H1 (cell line): ENCODE data around the gene TTC29. TPM values are rescaled to one million over a fixed set of nuclear protein-coding genes. Genes with fewer than 3 reads are reported as not detected.

ENCODE experiments used
- CTCF ChIA-PET: fragments of 300-600 bp; sonication (Branson Sonifier 250); formaldehyde crosslinking; loops from one replicate; lab custom pipeline; 2021; ENCODE audit not compliant: partially characterized antibody; lab: Charles Lee
- POLR2A ChIA-PET: fragments of 300-600 bp; sonication (Branson Sonifier 250); formaldehyde crosslinking; loops from one replicate; lab custom pipeline; 2021; ENCODE audit warnings: inconsistent platforms; ENCODE audit not compliant: partially characterized antibody; lab: Charles Lee
- DNase-seq, 2 experiments: peaks; one replicate each; pipeline versions ENCODE4 v3.0.0 to v3.0.0-alpha.2; 2010 to 2022; ENCODE audit warnings: low spot score in 2 of 2, low read depth in 1 of 2, mixed read lengths in 1 of 2
- FAIRE-seq: peaks from 2 replicates; lab custom pipeline; 2011; peaks lifted over from hg19 to GRCh38; lab: Jason Lieb, UNC
- H2AFZ ChIP-seq: 2 replicates; pipeline ENCODE4 v1.8.1; 2012; ENCODE audit warnings: low read length, inconsistent platforms
- H2AK5ac ChIP-seq: 2 replicates; pipeline ENCODE4 v1.6.1; 2013; ENCODE audit warnings: low read depth, low read length
- H2BK120ac ChIP-seq: replicated peaks from 2 replicates; pipeline ENCODE3; 2013; ENCODE audit warnings: low read depth, low read length, inconsistent platforms
- H2BK12ac ChIP-seq: 2 replicates; pipeline ENCODE4 v1.6.1; 2013; ENCODE audit warnings: low read depth, low read length
- H2BK15ac ChIP-seq: 2 replicates; pipeline ENCODE4 v1.6.1; 2013; ENCODE audit warnings: low read length
- H2BK20ac ChIP-seq: 2 replicates; pipeline ENCODE4 v1.6.1; 2013; ENCODE audit warnings: low read length
- H2BK5ac ChIP-seq: 2 replicates; pipeline ENCODE4 v1.6.1; 2013; ENCODE audit warnings: low read depth, low read length
- H3K14ac ChIP-seq: 2 replicates; pipeline ENCODE4 v1.6.1; 2013; ENCODE audit warnings: inconsistent platforms; ENCODE audit not compliant: insufficient read length
- H3K18ac ChIP-seq: 2 replicates; pipeline ENCODE4 v1.6.1; 2013; ENCODE audit warnings: low read length; ENCODE audit errors: extremely low read depth
- H3K23ac ChIP-seq: 2 replicates; pipeline ENCODE4 v1.6.1; 2013; ENCODE audit warnings: inconsistent platforms; ENCODE audit not compliant: insufficient read length
- H3K23me2 ChIP-seq: 2 replicates; pipeline ENCODE4 v1.6.1; 2013; ENCODE audit warnings: low read depth, low read length
- H3K27ac ChIP-seq: 2 replicates; pipeline ENCODE4 v1.6.1; 2011; ENCODE audit warnings: low read depth, low read length, inconsistent platforms
- H3K27me3 ChIP-seq, 4 experiments: replicated peaks in 1 of 4; 1 replicate in 1 of 4; 2 replicates in 3 of 4; pipeline versions ENCODE4 v1.6.1 to v1.8.1; 2011 to 2013; ENCODE audit warnings: low read length in 3 of 4, mild to moderate bottlenecking in 3 of 4, inconsistent platforms in 2 of 4, mixed read lengths in 2 of 4, moderate library complexity in 1 of 4; ENCODE audit not compliant: control insufficient read depth in 3 of 4, insufficient read depth in 3 of 4; ENCODE audit errors: extremely low read depth in 1 of 4
- H3K36me3 ChIP-seq, 4 experiments: 2 replicates each; pipeline versions ENCODE4 v1.6.1 to v1.8.1; 2011 to 2013; ENCODE audit warnings: mild to moderate bottlenecking in 4 of 4, low read length in 3 of 4, moderate library complexity in 2 of 4, control low read depth in 1 of 4, inconsistent platforms in 1 of 4; ENCODE audit not compliant: insufficient read depth in 4 of 4, control insufficient read depth in 2 of 4
- H3K4ac ChIP-seq: replicated peaks from 2 replicates; pipeline ENCODE3; 2013; ENCODE audit warnings: low read length, low read depth, mixed read lengths, inconsistent platforms; ENCODE audit not compliant: insufficient read length
- H3K4me1 ChIP-seq, 4 experiments: replicated peaks in 1 of 4; 1 replicate in 1 of 4; 2 replicates in 3 of 4; pipeline versions ENCODE4 v1.6.1 to v1.8.1; 2011 to 2013; ENCODE audit warnings: low read length in 3 of 4, inconsistent platforms in 2 of 4, mixed read lengths in 1 of 4; ENCODE audit not compliant: insufficient read depth in 4 of 4, control insufficient read depth in 3 of 4
- H3K4me2 ChIP-seq, 2 experiments: 2 replicates each; pipeline versions ENCODE4 v1.6.1 to v1.8.1; 2011 to 2013; ENCODE audit warnings: low read depth in 2 of 2, low read length in 2 of 2, control low read depth in 1 of 2, inconsistent platforms in 1 of 2, mild to moderate bottlenecking in 1 of 2; ENCODE audit not compliant: insufficient read depth in 1 of 2
- H3K4me3 ChIP-seq, 4 experiments: fragments of 200-600, 300-600 bp in 1 of 4; sonication (generic), shearing (Covaris generic), sonication (Bioruptor Twin) in 1 of 4; 2 replicates each; pipeline versions ENCODE4 v1.5.1 to v1.8.1; 2011 to 2016; ENCODE audit warnings: low read length in 4 of 4, low read depth in 3 of 4, control low read depth in 2 of 4, inconsistent platforms in 2 of 4, mild to moderate bottlenecking in 2 of 4, mixed read lengths in 1 of 4, moderate library complexity in 1 of 4; ENCODE audit not compliant: insufficient read depth in 2 of 4; ENCODE audit errors: extremely low read depth in 1 of 4
- H3K56ac ChIP-seq: replicated peaks from 2 replicates; pipeline ENCODE3; 2013; ENCODE audit warnings: low read depth, mild to moderate bottlenecking, mixed read lengths, low read length, inconsistent platforms; ENCODE audit not compliant: insufficient read length
- H3K79me1 ChIP-seq: 2 replicates; pipeline ENCODE4 v1.6.1; 2013; ENCODE audit warnings: low read depth, low read length, control low read depth
- H3K79me2 ChIP-seq, 2 experiments: 2 replicates each; pipeline versions ENCODE4 v1.6.1 to v1.8.1; 2012 to 2013; ENCODE audit warnings: low read length in 2 of 2, mild to moderate bottlenecking in 2 of 2, inconsistent platforms in 1 of 2; ENCODE audit not compliant: insufficient read depth in 2 of 2, control insufficient read depth in 1 of 2
- H3K9ac ChIP-seq, 4 experiments: replicated peaks in 1 of 4; 1 replicate in 1 of 4; 2 replicates in 3 of 4; pipeline versions ENCODE4 v1.6.1 to v1.8.1; 2011 to 2013; ENCODE audit warnings: low read depth in 3 of 4, low read length in 3 of 4, control low read depth in 2 of 4, mild to moderate bottlenecking in 2 of 4, moderate library complexity in 2 of 4, inconsistent platforms in 1 of 4; ENCODE audit errors: extremely low read depth in 1 of 4
- H3K9me3 ChIP-seq, 2 experiments: 2 replicates each; pipeline versions ENCODE4 v1.6.1 to v1.8.1; 2012 to 2013; ENCODE audit warnings: mild to moderate bottlenecking in 2 of 2, moderate library complexity in 2 of 2, control low read depth in 1 of 2, inconsistent platforms in 1 of 2, low read depth in 1 of 2, low read length in 1 of 2, mixed read lengths in 1 of 2; ENCODE audit not compliant: insufficient read depth in 2 of 2
- H4K20me1 ChIP-seq, 2 experiments: replicated peaks in 1 of 2; 2 replicates each; pipeline versions ENCODE3 to v1.8.1; 2011 to 2013; ENCODE audit warnings: inconsistent platforms in 2 of 2, low read length in 2 of 2, mild to moderate bottlenecking in 1 of 2; ENCODE audit not compliant: insufficient read depth in 2 of 2, control insufficient read depth in 1 of 2
- H4K5ac ChIP-seq: 2 replicates; pipeline ENCODE4 v1.6.1; 2013; ENCODE audit warnings: low read length, low read depth, mixed read lengths, inconsistent platforms; ENCODE audit not compliant: insufficient read length
- H4K8ac ChIP-seq: 2 replicates; pipeline ENCODE4 v1.8.0; 2013; ENCODE audit warnings: mild to moderate bottlenecking, moderate library complexity, low read length, inconsistent platforms; ENCODE audit not compliant: insufficient read depth; ENCODE audit errors: extremely low read depth
- H4K91ac ChIP-seq: replicated peaks from 2 replicates; pipeline ENCODE3; 2013; ENCODE audit warnings: low read length, mixed read lengths, inconsistent platforms; ENCODE audit not compliant: insufficient read length
- ATF2 ChIP-seq: IDR thresholded peaks from 2 replicates; pipeline ENCODE4 v1.6.1; 2012; ENCODE audit warnings: low read length, inconsistent platforms
- BRCA1 ChIP-seq: IDR thresholded peaks from 2 replicates; pipeline ENCODE4 v1.6.1; 2012; ENCODE audit warnings: low read depth, low read length, improper control_type of control experiment
- CEBPB ChIP-seq: IDR thresholded peaks from 2 replicates; pipeline ENCODE4 v1.6.1; 2012; ENCODE audit warnings: low read depth, low read length
- JUND ChIP-seq: IDR thresholded peaks from 2 replicates; pipeline ENCODE4 v1.6.1; 2011; ENCODE audit warnings: mild to moderate bottlenecking, improper control_type of control experiment, low read length
- KDM4A ChIP-seq: IDR thresholded peaks from one replicate; pipeline ENCODE4 v1.7.1; 2012; ENCODE audit warnings: low read depth, mild to moderate bottlenecking, moderate library complexity, low read length, inconsistent platforms; ENCODE audit not compliant: severe bottlenecking
- SIN3A ChIP-seq, 2 experiments: IDR thresholded peaks in 1 of 2; conservative IDR thresholded peaks in 1 of 2; 2 replicates each; pipeline ENCODE4 v1.6.1; 2011 to 2012; ENCODE audit warnings: low read length in 2 of 2, improper control_type of control experiment in 1 of 2, low read depth in 1 of 2, mild to moderate bottlenecking in 1 of 2
- WGBS, 2 experiments: shearing (Covaris generic) in 1 of 2; methylation state at CpG; one replicate each; pipeline versions ENCODE4 v1.1.6 to v1.1.7; 2013 to 2015; ENCODE audit warnings: low lambda C conversion rate in 2 of 2, mixed read lengths in 2 of 2, inconsistent platforms in 1 of 2, low coverage in 1 of 2, missing lambda C conversion rate in 1 of 2; ENCODE audit not compliant: insufficient replicate concordance in 2 of 2, insufficient coverage in 1 of 2, insufficient read length in 1 of 2; ENCODE audit errors: extremely low coverage in 1 of 2, missing lambda C conversion rate in 1 of 2; 5-methylcytosine and 5-hydroxymethylcytosine counted together
- polyA plus RNA-seq, 7 experiments: library from polyadenylated mRNA; depleted of rRNA in 3 of 7; stranded (reverse) in 5 of 7; unstranded in 2 of 7; fragments of >200 nt in 5 of 7; fragments of 200-250 nt in 2 of 7; gene quantifications; 1 replicate in 5 of 7; 2 replicates in 1 of 7; 4 replicates in 1 of 7; pipeline versions ENCODE4 v1.2.1 to v1.2.3, GENCODE V29; 2011 to 2013; ENCODE audit warnings: missing spikeins in 2 of 7, mixed read lengths in 2 of 7
- total RNA-seq: library from RNA; stranded (reverse); fragmentation: NEBNext Ultra II Directional; extraction: Animal tissue kit (Norgen Biotek cat#: 25700); gene quantifications from 2 replicates; pipeline ENCODE4 v1.2.1, GENCODE V29; 2021

The TTC29 gene
- total and polyA plus RNA-seq, 2 of the 8 experiments (the other 6 are each of a cell fraction or from before 2014, with no cell fraction given) = 0.28 TPM; not detected in 1

DNA sequence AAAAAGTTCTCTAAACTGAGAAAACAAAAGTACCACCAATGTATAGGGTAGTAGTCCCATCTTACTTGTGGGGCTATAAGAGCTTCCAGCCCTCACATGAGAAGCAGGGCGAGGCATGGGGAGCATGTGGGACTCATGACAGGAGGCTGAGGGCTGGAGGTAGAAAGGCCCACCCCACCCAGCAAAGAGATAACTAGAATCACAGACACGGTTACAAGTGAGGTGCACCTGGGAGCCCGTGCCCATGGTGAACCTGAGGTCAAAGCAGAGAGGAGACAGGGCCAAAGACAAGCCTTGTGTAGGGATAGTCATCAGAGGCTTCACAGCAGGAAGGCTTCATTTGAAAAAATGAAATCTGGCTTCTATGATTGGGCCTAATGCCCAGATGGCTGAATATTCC lies 55.4 kb downstream of the TTC29 start:
- WGBS, 2 experiments = 93% methylated on average over 3 of the region's 3 CpGs; no CpG with 5 or more reads in 1 of the 2 experiments

More for the DNA sequence above, 55.4 kb downstream of the TTC29 start:
- ChIA-PET CTCF (no interaction called here), POLR2A (no interaction called here)
- no peak overlapping the region for H2BK5ac ChIP-seq
- TF ChIP-seq JUND (no peak), CEBPB (no peak), ATF2 (no peak), BRCA1 (no peak), KDM4A (no peak), SIN3A (conservative IDR thresholded peaks at IDR 0.05 in 1 of 2, IDR thresholded peaks at IDR 0.05 in 1 of 2; ENCODE audit: low read depth in 1 of 2, low read length in 2 of 2) (no peak)
- no peak overlapping the region for H3K4me2 ChIP-seq
- H3K27ac ChIP-seq = no peak overlapping the region
- no peaks in the 10 kb centered on the region for H3K79me1 ChIP-seq
- no peak overlapping the region for H2BK15ac ChIP-seq
- H3K18ac ChIP-seq = no peak overlapping the region
- no peak overlapping the region for H2BK120ac ChIP-seq
- H2BK12ac ChIP-seq = no peak overlapping the region
- DNase-seq (no peak), FAIRE-seq (no peak)
- H4K5ac ChIP-seq = no peak overlapping the region
- H3K56ac ChIP-seq = no peak overlapping the region
- no peak overlapping the region for H3K4ac ChIP-seq
- H4K91ac ChIP-seq = no peak overlapping the region
- H2AK5ac ChIP-seq = no peak overlapping the region
- H3K4me1 ChIP-seq = no peaks in the 10 kb centered on the region
- H2AFZ ChIP-seq = no peak overlapping the region
- H3K23ac ChIP-seq = no peak overlapping the region
- no peak overlapping the region for H2BK20ac ChIP-seq
- no peaks in the 10 kb centered on the region for H3K79me2 ChIP-seq
- H3K23me2 ChIP-seq = no peaks in the 10 kb centered on the region
- no peaks in the 10 kb centered on the region for H4K20me1 ChIP-seq
- H3K9ac ChIP-seq = no peak overlapping the region
- no peak overlapping the region for H3K14ac ChIP-seq
- H3K36me3 ChIP-seq = no peaks in the 10 kb centered on the region
- no peaks in the 10 kb centered on the region for H3K27me3 ChIP-seq
- H3K9me3 ChIP-seq = no peaks in the 10 kb centered on the region; a peak in 1 of 4 replicates
- H4K8ac ChIP-seq = no peak overlapping the region
- H3K4me3 ChIP-seq = no peak overlapping the region
